MM.1S (cell line): ENCODE data around the gene SPOCK1.

Experiments
- EZH2 ChIP-seq: fragments of 300-600 bp; sonication (generic); optimal IDR thresholded peaks from 2 replicates; pipeline ENCODE3; 2017; ENCODE audit warnings: low read depth, mild to moderate bottlenecking, antibody characterized with exemption, low read length, mixed read lengths
- EZH2phosphoT487 ChIP-seq: fragments of 300-600 bp; sonication (generic); IDR thresholded peaks from 2 replicates; pipeline ENCODE4 v1.6.1; 2018; ENCODE audit warnings: antibody characterized with exemption, low read length
- TF ChIP-seq, protein P1 (sequence below): fragments of 300-600 bp; sonication (generic); IDR thresholded peaks from 2 replicates; pipeline ENCODE4 v1.5.1; 2016; ENCODE audit warnings: antibody characterized with exemption, low read length, mixed read lengths

DNA sequence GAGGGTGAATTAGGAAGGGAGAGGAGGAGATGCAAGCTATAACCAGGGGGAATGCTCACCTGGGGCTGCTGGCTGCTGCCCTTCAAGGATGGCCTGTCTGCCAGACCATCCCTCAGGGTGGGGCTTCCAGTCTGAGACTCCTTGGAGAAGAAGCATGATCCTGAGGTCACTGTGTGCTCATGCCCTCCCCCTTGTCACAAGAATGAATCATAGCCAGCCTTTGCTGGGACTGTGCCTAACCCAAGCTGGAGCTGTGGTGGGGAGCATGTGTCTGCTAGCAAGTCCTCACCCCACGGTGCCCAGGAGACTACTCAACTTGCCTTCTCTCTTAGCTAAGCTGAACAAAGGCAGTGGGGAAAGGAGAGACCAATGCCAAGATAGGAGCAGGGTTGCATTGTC is 463.6 kb downstream of the SPOCK1 start:
- TF ChIP-seq, protein P1, sequence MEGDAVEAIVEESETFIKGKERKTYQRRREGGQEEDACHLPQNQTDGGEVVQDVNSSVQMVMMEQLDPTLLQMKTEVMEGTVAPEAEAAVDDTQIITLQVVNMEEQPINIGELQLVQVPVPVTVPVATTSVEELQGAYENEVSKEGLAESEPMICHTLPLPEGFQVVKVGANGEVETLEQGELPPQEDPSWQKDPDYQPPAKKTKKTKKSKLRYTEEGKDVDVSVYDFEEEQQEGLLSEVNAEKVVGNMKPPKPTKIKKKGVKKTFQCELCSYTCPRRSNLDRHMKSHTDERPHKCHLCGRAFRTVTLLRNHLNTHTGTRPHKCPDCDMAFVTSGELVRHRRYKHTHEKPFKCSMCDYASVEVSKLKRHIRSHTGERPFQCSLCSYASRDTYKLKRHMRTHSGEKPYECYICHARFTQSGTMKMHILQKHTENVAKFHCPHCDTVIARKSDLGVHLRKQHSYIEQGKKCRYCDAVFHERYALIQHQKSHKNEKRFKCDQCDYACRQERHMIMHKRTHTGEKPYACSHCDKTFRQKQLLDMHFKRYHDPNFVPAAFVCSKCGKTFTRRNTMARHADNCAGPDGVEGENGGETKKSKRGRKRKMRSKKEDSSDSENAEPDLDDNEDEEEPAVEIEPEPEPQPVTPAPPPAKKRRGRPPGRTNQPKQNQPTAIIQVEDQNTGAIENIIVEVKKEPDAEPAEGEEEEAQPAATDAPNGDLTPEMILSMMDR = no peak
- TF ChIP-seq EZH2 = no peak
- TF ChIP-seq EZH2phosphoT487 = no peak
